IPS-11a (cell line): ENCODE measurements around the gene RBBP8NL.

Experiments
- H3K4me3 ChIP-seq: one replicate; pipeline ENCODE4 v1.5.1; 2013; ENCODE audit warnings: low read depth, low read length, control low read depth

The RBBP8NL gene

DNA sequence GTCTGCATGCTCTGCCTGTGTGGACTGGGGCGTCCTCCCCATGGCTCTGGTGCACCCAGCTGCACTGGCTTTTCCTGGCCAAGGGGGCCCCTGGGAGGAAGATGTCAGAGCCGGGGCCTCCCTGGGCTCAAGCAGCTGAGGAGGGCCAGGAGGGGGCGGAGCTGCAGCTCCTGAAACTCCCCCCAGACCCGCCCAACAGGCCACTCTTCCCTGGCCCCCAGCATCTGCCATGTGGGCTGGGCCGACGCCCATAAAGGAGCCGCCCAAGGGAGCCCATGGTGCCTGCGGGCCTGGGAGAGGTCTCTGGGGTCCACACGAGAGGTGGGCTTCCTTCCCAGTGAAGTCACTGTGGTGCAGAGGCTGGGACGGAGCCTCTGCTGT lies 4.0 kb downstream of the RBBP8NL start:
- no peak overlapping the region for H3K4me3 ChIP-seq

DNA sequence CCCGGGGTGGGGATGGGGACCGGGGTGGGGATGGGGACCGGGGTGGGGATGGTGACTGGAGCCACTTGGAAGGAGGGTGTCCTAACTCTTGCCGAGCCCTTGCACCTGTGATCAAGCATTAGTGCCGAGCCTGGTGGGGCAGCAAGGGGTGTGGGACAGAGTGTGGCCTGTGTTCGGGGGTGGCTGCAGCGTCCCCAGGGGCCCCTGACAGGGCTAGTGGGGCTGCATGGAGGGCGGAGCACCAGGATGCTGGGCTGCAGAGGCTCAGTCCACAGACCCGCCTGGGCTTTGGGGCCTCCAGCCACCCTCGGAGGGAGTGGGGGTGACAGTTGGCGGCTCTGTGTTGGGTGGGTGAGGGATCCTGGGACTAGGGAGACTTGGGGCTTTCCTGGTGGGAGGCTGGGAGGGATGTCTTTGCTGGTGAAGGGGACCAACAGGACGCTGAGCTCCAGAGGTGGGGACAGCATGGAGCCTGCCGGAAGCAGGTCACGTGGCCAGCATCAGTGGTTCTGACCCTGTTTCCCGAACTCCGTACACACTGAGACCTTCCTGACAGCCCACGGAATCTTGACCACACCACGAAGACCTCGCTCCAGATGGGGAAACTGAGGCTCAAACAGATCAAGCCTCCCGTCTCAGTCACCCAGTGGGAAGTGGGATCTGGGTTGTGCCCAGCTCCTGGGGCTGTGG lies 4.6 kb downstream of the RBBP8NL start:
- no peak overlapping the region for H3K4me3 ChIP-seq

DNA sequence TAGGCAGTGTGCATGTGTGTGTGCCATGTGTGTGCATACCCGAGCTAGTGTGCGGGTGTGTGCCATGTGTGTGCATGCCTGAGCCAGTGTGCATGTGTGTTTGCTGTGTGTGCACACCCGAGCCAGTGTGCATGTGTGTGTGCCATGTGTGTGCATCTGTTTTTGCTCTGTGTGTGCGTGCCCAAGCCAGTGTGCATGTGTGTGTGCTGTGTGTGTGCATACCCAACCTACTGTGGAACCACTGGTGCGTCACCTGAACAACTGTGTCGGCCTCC lies 5.7 kb downstream of the RBBP8NL start:
- no peak overlapping the region for H3K4me3 ChIP-seq

DNA sequence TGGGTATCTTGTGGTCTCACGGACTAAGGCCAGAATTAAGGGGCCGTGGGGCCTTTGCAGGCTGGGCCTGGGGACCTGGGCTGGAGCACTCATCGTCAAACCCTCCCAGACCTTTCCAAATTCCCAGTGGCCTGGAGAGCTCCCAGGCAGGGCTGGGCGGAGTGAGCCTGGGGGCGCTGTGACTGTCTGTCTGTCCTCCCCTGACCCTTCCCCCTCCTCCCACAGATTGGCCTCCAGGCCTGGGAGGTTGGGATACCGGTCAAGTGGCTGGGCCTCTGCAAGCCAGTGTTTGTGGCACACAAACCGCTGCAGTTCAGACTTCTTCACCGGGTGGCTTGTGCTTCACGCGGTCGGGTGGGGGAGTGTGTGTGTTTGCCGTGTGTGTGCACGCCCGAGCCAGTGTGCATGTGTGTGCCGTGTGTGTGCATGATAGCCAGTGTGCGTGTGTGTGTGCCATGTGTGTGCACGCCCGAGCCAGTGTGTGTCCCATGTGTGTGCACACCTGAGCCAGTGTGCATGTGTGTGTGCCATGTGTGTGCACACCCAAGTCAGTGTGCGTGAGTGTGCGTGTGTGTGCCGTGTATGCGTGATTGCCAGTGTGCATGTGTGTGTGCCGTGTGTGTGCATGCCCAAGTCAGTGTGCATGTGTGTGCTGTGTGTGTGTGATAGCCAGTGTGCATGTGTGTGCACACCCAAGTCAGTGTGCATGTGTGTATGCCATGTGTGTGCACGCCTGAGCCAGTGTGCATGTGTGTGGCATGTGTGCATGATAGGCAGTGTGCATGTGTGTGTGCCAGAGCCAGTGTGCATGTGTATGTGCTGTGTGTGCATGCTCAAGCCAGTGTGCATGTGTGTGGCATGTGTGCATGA lies 6.3 kb downstream of the RBBP8NL start:
- no peak overlapping the region for H3K4me3 ChIP-seq

DNA sequence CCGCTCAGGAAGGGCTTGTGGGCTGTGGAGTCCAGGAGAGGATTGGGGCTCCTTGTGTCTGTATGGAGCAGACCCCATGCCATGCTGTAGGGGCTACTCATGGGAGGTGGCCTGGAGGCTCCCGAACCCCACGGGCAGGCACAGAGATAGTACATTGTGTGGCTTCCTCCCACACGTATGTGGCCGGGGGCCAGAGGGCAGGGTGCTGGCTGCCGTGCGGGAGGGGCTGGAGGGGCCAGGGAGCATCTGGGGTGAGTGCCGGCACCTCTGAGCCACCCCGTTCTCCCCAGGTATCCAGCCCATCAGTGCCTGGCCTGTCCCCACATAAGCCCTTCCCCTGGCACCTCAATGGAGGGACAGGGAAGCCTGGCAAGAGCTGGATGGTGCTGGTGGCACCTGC lies 7.6 kb downstream of the RBBP8NL start:
- no peak overlapping the region for H3K4me3 ChIP-seq

DNA sequence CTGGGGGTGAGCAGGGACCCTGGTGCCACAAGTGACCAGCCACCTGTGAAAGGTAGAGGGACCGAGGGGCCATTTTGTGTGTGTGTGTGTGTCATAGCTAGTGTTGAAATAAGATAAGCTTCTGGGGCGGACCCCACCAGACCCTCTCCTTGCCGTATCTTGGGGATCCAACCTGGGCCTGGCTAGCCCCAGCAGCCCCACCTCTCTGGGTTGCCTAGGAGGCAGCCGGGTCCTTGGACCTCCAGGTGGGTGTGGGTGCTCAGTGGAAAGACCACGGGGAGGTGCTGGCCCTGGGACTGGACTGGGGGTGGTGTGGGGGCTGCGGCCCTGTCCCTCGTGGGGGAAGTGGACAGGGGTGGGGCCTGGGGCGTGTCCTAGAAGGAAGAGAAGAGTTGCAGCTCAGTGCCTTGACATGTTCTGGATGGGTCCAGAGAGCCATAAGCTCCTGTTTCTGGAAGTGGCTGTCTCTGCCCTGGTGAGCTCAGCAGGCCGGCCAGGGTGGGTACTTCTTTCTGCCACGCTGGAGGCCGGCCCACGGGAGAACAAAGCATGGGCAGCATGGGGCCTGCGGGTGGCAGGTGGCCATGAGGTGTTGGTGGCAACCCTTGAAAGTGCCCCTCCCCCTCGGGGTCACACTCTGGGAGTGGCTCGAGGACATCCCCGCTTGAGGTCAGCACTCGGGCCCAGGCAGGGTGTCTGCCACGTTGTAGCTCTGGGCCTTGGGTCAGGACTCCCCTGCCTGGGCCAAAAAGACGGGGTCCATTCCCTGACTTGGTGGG lies 8.4 kb downstream of the RBBP8NL start:
- no peak overlapping the region for H3K4me3 ChIP-seq

DNA sequence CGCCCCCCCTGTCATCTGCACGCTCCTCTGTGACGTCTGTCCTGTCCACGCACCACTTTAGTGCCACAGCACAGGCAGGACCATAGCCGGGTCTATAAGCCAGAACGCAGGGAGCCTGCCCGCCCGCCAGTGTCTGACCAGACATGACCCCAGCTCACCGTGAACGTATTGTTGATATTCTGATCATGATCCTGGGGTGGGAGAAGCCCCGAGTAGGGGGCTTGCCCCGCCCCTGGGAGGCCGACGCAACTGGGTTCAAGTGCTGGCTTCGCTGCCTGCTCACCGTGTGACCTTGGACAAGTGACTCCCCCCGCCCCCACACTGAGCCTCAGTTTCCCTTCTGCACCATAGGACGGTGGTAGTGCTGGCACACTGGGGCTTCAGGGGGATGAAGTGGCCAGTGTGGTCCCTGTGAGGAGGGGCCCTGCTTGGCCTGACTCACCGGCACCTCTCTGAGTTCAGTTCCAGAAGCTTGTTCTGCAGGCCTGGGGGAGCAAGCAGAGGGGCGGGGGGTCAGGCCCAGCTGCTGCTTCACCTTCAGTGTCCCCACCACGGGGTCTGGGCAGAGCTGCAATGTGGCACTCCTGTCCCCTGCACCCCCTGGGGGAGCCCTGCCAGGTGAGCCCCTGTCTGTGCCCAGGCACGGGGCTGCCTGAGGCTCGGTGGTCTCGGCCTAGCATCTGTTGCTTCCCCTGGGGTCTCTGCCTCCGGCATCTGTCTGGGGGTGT lies 9.2 kb downstream of the RBBP8NL start:
- no peak overlapping the region for H3K4me3 ChIP-seq

DNA sequence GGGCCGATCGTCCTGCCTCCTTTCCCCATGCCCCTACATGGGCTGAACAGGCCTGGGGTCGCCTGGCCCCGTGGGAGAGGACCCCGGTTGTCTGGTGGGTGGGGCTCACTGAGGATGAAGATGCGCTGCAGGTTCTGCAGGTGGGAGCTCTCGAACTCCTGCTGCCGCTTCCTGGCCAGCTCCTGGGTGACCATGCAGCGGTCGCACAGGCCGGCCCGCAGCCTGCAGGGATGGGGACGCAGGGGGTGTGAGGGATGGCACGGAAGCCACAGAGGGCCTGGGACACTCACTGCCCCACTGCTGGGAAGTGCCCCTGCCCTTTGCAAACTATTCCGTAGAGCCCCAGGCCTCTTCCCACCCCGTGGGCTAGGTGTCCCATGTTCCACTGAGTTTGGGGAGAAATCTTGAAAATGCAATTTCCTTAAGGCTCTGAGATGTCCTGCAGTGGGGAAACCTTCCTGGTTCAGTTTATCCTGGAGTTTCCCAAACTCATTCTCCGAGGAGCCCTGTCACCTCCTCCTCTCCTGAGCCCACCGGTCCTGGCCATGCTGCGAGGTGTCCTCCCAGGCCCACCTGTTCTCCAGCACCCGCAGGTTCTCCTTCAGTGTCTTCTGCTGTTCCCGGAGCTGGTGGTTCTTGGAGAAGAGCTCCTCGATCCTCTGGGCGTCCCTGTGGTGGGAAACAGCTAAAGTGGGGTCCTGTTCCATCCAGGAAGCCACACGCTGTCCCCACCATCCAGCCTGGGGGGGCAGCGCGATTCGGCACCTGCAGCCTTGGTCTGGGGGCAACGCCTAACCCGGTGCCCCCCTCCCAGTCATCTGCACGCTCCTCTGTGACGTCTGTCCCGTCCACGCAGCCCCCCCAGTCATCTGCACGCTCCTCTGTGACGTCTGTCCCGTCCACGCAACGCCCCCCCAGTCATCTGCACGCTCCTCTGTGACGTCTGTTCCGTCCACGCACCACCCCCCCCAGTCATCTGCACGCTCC lies 10.4 kb downstream of the RBBP8NL start:
- no peak overlapping the region for H3K4me3 ChIP-seq

DNA sequence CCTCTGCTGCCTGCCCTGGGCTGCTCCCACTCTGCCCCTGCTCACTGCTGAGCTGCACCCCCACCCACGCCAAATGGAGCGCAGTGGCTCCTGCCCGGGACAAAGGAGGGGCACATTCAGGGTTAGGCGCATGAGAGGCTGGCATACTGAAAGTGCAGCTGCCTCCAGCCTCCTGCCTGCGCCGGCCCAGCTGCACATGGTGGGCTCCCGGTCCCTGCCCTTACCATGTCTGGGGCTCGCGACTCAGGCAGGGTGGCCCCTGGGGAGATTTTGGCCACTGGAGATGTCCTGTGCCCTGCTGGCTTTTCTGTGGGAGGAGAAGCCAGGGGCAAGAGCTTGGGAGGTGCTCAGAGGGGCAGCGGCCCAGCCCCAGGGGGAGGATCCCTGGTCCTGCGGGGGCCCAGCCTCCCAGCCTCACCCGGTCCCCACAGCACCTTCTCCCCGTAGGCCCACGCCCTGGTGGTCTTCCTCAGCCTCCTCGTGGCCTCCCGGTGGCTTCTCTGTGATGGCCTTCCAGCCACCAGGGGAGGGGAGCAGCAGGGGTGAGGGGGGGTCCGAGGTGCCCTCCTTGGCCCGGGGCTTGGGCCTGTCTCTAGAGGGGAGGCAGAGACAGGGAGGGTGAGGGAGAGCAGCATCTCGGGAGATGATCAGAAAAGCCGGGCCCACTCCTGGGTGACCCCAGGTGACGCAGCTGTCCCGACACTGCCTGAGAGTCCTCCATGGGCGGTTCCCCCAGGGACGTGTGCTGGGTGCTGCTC lies 11.8 kb downstream of the RBBP8NL start:
- no peak overlapping the region for H3K4me3 ChIP-seq

DNA sequence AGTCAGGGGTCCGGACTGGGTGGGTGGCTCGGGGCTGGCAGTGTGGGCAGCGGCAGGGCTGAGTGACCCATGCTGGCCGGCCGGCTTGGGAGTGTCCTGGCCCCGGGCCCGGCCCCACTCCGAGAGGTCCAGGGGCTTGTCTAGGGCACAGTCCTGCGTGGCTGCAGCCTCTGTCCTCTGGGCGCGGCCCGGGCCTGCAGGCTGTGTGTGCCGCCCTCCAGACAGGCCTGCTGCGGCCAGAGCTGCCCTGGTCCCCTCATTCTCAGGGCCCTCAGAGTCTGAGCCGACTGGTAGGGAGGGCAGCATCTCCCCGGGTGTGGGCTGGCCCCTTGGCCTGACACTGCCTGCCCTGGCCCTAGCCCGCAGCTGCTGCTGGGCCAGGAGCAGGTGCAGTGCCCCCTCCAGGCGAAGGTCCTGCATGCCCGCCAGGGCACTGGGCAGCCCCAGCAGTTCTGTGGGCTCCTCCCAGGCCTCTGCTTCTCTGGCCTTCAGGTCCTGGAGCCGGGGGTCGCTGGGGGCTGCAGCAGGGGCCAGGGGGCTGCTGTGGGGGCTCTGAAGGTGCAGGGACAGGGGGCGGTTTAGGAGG lies 13.3 kb downstream of the RBBP8NL start:
- H3K4me3 ChIP-seq, result no peak overlapping the region

DNA sequence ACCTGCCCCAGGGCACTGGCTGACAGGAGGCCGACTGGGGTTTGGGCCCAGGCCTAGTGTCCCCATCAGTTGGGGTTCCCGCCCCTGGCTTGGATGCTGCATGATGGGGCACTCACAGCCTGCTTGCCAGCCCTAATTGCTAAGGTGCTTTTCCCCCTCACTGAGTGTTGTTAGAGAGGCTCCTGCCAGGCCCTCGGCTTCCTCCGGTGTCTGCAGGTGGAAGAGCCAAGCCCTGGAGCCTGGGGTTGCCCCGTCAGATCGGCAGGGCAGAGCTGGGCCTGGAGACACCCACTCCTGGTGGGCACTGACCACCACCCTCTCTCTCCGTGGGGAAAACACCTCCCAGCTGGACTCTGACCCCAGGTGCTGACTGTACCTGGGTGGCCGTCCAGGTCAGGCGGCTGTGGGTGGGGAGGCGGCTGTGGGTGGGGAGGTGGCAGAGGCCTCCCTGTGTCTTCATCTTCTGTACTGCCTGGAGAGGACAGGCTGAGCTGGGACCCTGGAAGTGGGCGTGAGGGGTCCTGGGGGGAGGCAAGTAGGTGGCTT lies 14.2 kb downstream of the RBBP8NL start:
- no peak overlapping the region for H3K4me3 ChIP-seq

DNA sequence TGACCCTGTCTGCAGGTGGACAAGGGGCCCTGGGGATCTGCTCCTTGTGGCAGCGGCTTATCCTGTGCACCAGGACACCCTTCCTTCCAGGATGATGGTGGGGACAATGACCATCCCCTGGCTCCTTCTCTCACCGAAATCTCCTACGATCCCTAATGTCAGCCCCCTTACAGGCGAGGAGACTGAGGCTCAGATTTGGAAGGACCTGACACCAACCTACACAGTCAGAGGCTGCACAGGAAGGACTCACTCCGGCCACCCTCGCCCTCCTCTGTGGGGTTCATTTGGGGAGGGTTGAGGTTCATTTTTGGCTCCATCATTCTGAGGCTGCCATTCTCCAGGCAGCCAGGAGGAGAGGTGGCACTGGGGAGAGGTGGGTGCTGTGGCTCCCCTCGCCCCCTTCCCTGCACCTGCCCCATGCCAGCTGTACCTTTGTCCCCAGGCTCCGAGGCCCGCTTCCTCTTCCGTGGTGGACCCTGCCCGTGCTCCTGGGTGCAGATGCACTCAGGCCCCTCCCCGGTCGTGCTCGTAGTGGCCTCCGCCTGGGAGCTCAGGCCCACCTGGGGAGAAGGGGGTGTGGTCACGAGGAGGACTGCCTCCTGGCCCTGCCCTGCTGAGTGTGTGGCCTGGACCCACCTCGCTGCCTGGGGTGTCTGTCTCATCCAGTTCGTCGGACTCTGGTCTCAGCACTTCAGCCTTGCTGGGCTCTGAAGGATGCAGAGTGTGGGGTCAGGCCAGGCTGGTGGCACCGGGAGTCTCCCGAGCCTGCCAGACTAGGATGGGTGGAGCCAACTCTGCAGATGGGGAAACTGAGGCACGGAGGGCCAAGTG lies 14.9 kb downstream of the RBBP8NL start:
- no peak overlapping the region for H3K4me3 ChIP-seq

DNA sequence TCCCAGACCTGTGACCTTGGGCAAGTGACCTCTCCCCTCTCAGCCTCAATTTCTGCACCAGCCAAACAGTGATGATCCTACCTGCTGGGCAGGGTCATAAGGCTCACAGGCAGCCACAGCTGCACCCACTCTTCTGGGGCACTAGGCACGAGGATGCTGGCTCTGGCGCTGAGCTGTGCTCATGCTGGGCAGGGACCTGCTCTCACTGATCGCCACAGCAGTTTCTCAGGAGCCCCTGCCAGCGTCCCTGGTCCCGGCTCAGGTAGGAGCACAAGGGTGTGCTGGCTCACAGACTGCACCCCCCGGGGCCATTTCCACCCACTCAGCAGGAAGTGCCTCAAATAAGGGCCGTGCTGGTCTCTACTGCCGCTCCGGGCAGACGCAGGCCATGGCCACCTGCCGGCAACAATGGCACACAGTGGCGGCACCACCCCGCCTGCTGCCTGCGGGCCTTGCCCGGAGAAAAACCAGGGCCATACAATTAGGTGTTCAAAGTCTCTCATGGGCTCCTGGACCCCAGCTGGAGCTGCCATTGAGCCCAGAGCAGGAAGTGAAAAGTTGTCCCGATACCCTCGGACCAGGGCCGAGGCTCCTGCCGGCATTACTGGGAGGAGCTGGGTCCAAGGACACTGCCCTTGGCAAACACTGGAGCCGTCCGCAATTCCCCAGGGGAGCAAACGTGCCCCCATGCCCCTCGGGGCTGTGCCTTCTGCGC lies 15.7 kb downstream of the RBBP8NL start:
- H3K4me3 ChIP-seq, result no peak overlapping the region

DNA sequence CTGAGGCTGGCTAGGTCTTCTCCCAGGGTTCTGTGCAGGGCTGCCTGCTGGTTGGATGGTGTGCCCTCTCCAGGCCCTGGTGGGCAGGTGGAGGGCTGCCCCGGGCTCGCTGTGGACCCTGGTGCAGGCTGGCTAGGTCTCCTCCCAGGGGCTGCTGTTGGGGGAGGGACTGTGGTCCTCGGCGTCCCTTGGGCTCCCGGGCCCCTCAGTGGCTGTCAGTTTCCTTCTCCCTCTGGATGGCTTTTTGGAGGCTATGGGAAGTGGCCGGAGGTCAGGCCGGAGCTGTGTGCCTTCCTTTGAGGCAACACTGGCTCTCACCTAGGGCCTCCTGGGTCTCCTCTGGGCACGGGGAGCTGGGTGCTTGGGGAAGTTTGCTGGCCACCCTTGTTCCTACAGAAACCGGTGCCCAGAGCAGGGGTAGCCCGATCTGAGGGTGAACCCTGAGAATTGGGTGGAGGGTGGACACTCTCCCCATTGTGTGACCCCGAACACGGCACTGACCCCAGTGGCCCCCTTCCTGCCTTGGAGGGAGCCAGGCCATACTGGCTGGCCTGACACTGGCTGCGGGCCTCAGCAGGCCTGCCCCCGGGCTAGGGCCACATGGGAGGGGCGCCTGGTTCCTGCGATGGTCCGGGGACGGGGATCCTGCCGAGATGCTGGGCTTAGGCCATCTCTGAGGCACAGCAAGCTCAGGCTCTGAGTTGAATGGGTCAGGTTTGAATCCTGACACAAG lies 16.4 kb downstream of the RBBP8NL start:
- H3K4me3 ChIP-seq, result no peak overlapping the region

DNA sequence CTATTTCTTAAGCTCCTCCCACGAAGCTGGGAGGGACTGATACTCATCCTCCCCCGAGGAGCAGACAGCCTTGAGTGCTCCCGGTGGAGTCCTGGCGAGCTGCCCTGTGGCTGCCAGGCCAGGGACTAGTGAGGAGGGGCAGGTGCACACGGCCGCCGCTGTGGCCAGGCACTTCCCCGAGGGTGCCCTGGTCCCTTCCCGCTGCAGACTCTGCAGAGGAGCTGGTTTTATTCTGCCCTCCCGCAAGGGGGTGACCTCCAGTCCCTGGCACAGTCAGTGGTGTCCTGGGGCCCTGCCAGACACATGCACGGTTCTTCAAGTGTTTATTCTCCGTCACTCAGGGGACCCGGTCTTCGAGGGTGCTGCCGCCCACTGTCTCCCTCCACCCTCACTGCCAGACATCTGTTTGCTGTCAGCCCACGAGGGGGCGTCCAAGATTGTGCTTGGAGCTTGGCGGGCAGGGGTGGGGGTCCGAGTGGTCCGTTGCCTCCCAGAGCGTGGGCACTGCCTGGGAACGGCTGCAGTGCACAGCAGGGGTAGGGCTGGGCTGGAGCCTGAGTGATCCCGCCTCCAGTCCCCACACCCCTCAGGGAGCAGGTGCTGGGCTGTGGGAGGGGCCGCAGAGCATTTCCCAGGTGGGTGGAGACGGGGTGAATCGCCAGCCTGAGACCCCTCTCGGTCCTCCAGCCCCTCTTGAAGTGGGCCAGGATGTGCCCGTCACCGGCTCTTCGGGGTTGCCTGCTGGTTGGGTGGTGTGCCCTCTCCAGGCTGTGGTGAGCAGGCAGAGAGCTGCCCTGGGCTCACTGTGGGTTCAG lies 17.2 kb downstream of the RBBP8NL start:
- no peak overlapping the region for H3K4me3 ChIP-seq
